ENCODE measurements around the gene FANCC. TPM values are rescaled to one million over a fixed set of nuclear protein-coding genes. Genes with fewer than 3 reads are reported as not detected.
A peak's percentile ranks its signal among the peaks of the same experiment; 100 is the strongest.

The FANCC gene
- total and polyA plus RNA-seq, 2 of the 8 experiments (the other 6 are each of a cell fraction or from before 2014, with no cell fraction given) = 7.8 to 15.2 TPM

DNA sequence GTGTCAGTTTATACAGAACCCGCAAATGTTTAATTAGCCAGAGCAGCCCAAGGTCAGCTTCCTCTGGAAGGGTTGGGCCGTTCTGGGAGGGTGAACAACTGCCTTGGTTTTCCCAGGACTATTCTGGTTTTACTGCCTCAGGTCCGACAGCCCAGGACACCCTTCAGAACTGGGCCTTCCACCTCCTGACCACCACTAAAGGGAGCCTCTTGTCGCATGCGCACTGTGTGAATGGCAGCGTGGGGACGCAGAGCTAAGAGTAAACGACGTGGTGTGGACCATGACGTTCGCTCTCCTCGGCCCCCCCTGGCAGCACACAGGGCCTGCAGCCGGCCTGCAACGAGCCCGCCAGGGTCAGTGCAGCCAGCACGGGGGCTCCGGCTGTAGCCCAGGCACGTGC is 214.9 kb downstream of the FANCC start:
- H3K36me3 ChIP-seq (ENCODE audit: control insufficient read depth in 2 of 4, insufficient read depth in 4 of 4, low read length in 3 of 4) = peaks cover 0 to 4% (median 0%) of the 10 kb centered on the region in 4 experiments; a peak in 1 of 8 replicates
- H3K18ac ChIP-seq (ENCODE audit: extremely low read depth, low read length) = no peak overlapping the region; the same call in 1 of the 2 replicates
- H4K5ac ChIP-seq (ENCODE audit: insufficient read length, low read depth, low read length) = no peak overlapping the region
- H3K23ac ChIP-seq (ENCODE audit: insufficient read length) = no peak overlapping the region
- no peak for DNase-seq (ENCODE audit: low read depth in 1 of 2, low spot score in 2 of 2)
- H3K4me3 ChIP-seq (ENCODE audit: extremely low read depth in 1 of 4, insufficient read depth in 2 of 4, low read depth in 3 of 4, low read length in 4 of 4) = no peak overlapping the region
- H3K4me1 ChIP-seq (replicated peaks in 1 of 4; ENCODE audit: control insufficient read depth in 3 of 4, insufficient read depth in 4 of 4, low read length in 3 of 4) = peaks cover 0 to 8% (median 2%) of the 10 kb centered on the region in 4 experiments; a peak in 5 of 7 replicates
- no peak for TF ChIP-seq CTBP2 (IDR thresholded peaks at IDR 0.05; ENCODE audit: borderline replicate concordance, insufficient read depth, insufficient read length, low read length)
- TF ChIP-seq RNF2 (IDR thresholded peaks at IDR 0.05; ENCODE audit: borderline replicate concordance, low read depth, low read length, missing control alignments, poor library complexity, severe bottlenecking) = no peak
- no peak for TF ChIP-seq GTF2F1 (IDR thresholded peaks at IDR 0.05; ENCODE audit: borderline replicate concordance, low read depth, low read length)
- TF ChIP-seq EP300 (IDR thresholded peaks at IDR 0.05; ENCODE audit: borderline replicate concordance in 1 of 2, low read depth in 2 of 2, low read length in 2 of 2) = no peak
- TF ChIP-seq CTCF (IDR thresholded peaks at IDR 0.05; ENCODE audit: control extremely low read depth in 1 of 3, insufficient read depth in 1 of 3, low read depth in 1 of 3, low read length in 3 of 3) = peak; percentile 18 to 24 (median 22)
- peak; percentile 5 to 10; a peak in 1 of 4 replicates for TF ChIP-seq RAD21 (IDR thresholded peaks at IDR 0.05 in 1 of 2, conservative IDR thresholded peaks at IDR 0.05 in 1 of 2; ENCODE audit: low read depth in 2 of 2, low read length in 2 of 2)
- ChIA-PET CTCF (ENCODE audit: partially characterized antibody) (interaction anchor here (0.5 to 13.8 kb wide), 18 partner anchors 9 to 422 kb away, joined by 3 to 209 read pairs (median 6); no protein-coding TSS in a partner anchor), POLR2A (ENCODE audit: partially characterized antibody) (no interaction called here)
- H3K14ac ChIP-seq (ENCODE audit: insufficient read length) = no peak overlapping the region
- no peak overlapping the region for H2BK12ac ChIP-seq (ENCODE audit: low read depth, low read length)
- H3K4me2 ChIP-seq (ENCODE audit: insufficient read depth in 1 of 2, low read depth in 2 of 2, low read length in 2 of 2) = 0 out of 4 replicates have a peak overlapping the region, but pooled peaks of 1 of the 2 experiments have one; percentile 1
- H2BK120ac ChIP-seq (replicated peaks; ENCODE audit: low read depth, low read length) = no peak overlapping the region
- H4K8ac ChIP-seq (ENCODE audit: extremely low read depth, insufficient read depth, low read length) = no peak overlapping the region
- H4K20me1 ChIP-seq (replicated peaks in 1 of 2; ENCODE audit: control insufficient read depth in 1 of 2, insufficient read depth in 2 of 2, low read length in 2 of 2) = no peaks in the 10 kb centered on the region
- no peaks in the 10 kb centered on the region for H3K27me3 ChIP-seq (replicated peaks in 1 of 4; ENCODE audit: control insufficient read depth in 3 of 4, extremely low read depth in 1 of 4, insufficient read depth in 3 of 4, low read length in 3 of 4)
- no peak for FAIRE-seq
- no peak overlapping the region for H4K91ac ChIP-seq (replicated peaks; ENCODE audit: insufficient read length, low read length)
- H3K56ac ChIP-seq (replicated peaks; ENCODE audit: insufficient read length, low read depth, low read length) = no peak overlapping the region
- H2BK5ac ChIP-seq (ENCODE audit: low read depth, low read length) = no peak overlapping the region
- no peak overlapping the region for H2BK20ac ChIP-seq (ENCODE audit: low read length)
- no peak overlapping the region for H2BK15ac ChIP-seq (ENCODE audit: low read length)
- H3K9ac ChIP-seq (replicated peaks in 1 of 4; ENCODE audit: extremely low read depth in 1 of 4, low read depth in 3 of 4, low read length in 3 of 4) = no peak overlapping the region
- no peak overlapping the region for H3K27ac ChIP-seq (ENCODE audit: low read depth, low read length)
- H3K79me2 ChIP-seq (ENCODE audit: control insufficient read depth in 1 of 2, insufficient read depth in 2 of 2, low read length in 2 of 2) = no peaks in the 10 kb centered on the region
- H3K79me1 ChIP-seq (ENCODE audit: low read depth, low read length) = no peaks in the 10 kb centered on the region
- no peak overlapping the region for H3K4ac ChIP-seq (replicated peaks; ENCODE audit: insufficient read length, low read depth, low read length)
- no peaks in the 10 kb centered on the region for H3K9me3 ChIP-seq (ENCODE audit: insufficient read depth in 2 of 2, low read depth in 1 of 2, low read length in 1 of 2)
- 91% methylated on average over 18 of the region's 18 CpGs; no CpG with 5 or more reads in 1 of the 2 experiments for WGBS, 2 experiments (ENCODE audit: extremely low coverage in 1 of 2, insufficient coverage in 1 of 2, insufficient read length in 1 of 2, insufficient replicate concordance in 2 of 2, low coverage in 1 of 2, low lambda C conversion rate in 2 of 2, missing lambda C conversion rate in 1 of 2)
- peaks cover 2% of the 10 kb centered on the region; the same call in 1 of the 2 replicates for H3K23me2 ChIP-seq (ENCODE audit: low read depth, low read length)
- H2AK5ac ChIP-seq (ENCODE audit: low read depth, low read length) = no peak overlapping the region
- no peak overlapping the region for H2AFZ ChIP-seq (ENCODE audit: low read length)
